Measurements from ENCODE around the gene SMC3. TPM values are rescaled to one million over a fixed set of nuclear protein-coding genes. Genes with fewer than 3 reads are reported as not detected.
A peak's percentile ranks its signal among the peaks of the same experiment; 100 is the strongest.

SMC3 gene
- polyA plus RNA-seq, 1 of the 3 experiments (the other 2 are of a cell fraction): 10.1 TPM

DNA sequence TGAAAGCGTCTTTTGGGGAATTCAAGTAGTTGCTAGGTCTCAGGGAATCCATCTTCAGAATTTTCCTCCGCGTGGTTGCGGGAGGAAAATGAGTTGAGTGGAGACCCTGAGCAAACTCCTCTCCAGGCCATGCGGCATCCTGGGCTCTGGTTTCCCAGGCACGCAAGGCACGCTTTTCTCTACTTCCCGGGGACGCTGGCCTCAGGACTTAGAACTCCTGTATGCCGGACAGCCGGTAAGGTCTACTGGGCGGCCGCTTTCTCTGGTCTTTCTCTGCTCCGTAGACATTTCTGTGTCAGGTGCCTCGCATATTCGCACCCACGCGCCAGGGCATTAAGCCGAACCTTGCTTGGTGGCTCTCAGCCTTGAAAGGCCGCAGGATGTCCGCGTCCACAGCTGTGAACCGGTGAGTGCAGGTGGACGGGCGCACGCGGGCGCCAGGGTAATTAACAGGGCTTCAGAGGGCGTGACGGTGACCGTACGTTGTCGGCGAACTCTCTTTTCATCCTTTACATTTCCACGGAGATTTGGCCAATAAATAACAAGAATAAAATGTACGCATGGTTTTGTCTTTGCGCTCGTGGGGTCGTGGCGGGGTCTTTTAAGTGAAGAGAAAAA is 75.6 kb downstream of the SMC3 start:
- Histone ChIP-seq H3K27me3 (ENCODE audit: insufficient read depth) (no peaks in the 10 kb centered on the region), H3K9me3 (no peaks in the 10 kb centered on the region), H3K4me1 (ENCODE audit: control insufficient read depth in 1 of 2, insufficient read depth in 2 of 2, low read depth in 1 of 2, low read length in 1 of 2) (peaks cover 0 to 26% of the 10 kb centered on the region in 2 experiments; a peak in 3 of 4 replicates), H3K27ac (ENCODE audit: low read depth in 2 of 2, low read length in 1 of 2) (no peak overlapping the region), H3F3A (replicated peaks; ENCODE audit: insufficient read depth) (peaks cover 9% of the 10 kb centered on the region), H3K79me2 (ENCODE audit: insufficient read depth) (no peaks in the 10 kb centered on the region), H2AFZ (ENCODE audit: low read depth) (0 out of 2 replicates have a peak overlapping the region, but pooled peaks have one; percentile 79), H3K4me3 (ENCODE audit: low read depth in 2 of 2, low read length in 1 of 2) (peak overlapping the region; percentile 62 to 80), H3K9me2 (no peaks in the 10 kb centered on the region), H3K9ac (no peak overlapping the region), H3K4me2 (peak overlapping the region; percentile 90), H4K20me1 (ENCODE audit: insufficient read depth) (no peaks in the 10 kb centered on the region), H3K36me3 (replicated peaks in 1 of 2; ENCODE audit: control insufficient read depth in 1 of 2, insufficient read depth in 2 of 2, low read length in 1 of 2) (no peaks in the 10 kb centered on the region)
- CTCF ChIA-PET: interaction anchor here (1.1 to 2.7 kb wide), 5 partner anchors 8 to 32 kb away, joined by 3 to 13 read pairs (median 11); no protein-coding TSS in a partner anchor
- TF ChIP-seq JUND (IDR thresholded peaks at IDR 0.05) (no peak), EZH2phosphoT487 (IDR thresholded peaks at IDR 0.05; ENCODE audit: borderline replicate concordance, low read depth) (no peak), RCOR1 (IDR thresholded peaks at IDR 0.05; ENCODE audit: low read length) (no peak), TCF12 (IDR thresholded peaks at IDR 0.05) (no peak), CHD2 (IDR thresholded peaks at IDR 0.05; ENCODE audit: low read length, partially characterized antibody) (no peak), FOXJ3 (CRISPR knock-in tag; IDR thresholded peaks at IDR 0.05) (no peak), NFIC (IDR thresholded peaks at IDR 0.05; ENCODE audit: borderline replicate concordance) (no peak)
- TF ChIP-seq, protein P1, sequence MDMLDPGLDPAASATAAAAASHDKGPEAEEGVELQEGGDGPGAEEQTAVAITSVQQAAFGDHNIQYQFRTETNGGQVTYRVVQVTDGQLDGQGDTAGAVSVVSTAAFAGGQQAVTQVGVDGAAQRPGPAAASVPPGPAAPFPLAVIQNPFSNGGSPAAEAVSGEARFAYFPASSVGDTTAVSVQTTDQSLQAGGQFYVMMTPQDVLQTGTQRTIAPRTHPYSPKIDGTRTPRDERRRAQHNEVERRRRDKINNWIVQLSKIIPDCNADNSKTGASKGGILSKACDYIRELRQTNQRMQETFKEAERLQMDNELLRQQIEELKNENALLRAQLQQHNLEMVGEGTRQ (IDR thresholded peaks at IDR 0.05; ENCODE audit: borderline replicate concordance, low read depth, low read length): no peak
- DNase-seq: no peak
- POLR2A ChIA-PET: no interaction called here
- 90% methylated on average over 40 of the region's 40 CpGs for WGBS (ENCODE audit: low lambda C conversion rate)

DNA sequence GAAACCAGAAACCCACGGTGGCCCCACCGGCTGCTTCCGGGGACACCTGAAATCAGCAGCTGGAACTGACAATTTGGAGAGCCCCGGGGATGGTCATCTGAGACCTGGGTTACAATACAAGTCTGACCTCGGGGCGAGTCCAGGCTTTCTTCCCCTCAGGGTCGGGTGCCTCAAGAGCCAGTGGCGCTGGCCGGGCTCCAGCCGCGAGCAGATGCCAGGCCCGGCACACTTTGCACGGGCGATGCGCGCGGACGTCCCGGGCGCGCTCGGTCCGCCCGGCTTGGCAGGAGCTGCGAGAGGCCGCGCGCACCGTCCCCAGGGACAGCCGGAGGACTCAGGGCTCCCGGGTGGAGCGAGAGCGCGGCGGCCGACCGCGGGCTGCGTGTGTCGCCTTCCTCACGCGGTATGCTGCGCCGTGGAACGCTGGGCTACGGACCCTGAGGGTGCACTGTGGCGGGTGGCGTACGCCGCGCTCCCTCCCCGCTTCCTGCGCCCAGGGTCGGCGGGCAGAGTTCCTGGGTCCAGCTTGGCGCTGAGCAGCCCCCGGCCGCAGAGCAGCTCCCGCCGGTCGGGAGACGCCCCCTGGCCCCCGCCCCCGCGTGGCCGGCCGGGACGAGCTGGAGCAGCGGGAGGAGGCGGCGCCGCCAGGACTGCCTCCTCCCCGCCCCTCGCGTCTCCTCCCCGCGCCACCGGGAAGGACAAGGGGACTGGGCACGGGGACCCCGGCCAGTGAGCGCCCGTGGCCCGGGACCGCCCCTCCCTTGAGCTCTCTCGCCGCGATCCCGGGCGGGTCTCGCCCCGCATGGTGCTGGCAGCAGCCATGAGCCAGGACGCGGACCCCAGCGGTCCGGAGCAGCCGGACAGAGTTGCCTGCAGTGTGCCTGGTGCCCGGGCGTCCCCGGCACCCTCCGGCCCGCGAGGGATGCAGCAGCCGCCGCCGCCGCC is 76.4 kb downstream of the SMC3 start, which contains the start of gene RBM20:
TSS of gene RBM20 (plus strand) at position 684 of the 945 bp plus-strand sequence. CDS start at position 803, 119 bp downstream.
- peak within 1 kb of the TSS; percentile 62 to 80 for H3K4me3 ChIP-seq (ENCODE audit: low read depth in 2 of 2, low read length in 1 of 2)
- peak within 1 kb of the TSS; percentile 90 for H3K4me2 ChIP-seq
- no peaks in the 10 kb centered on the region for H4K20me1 ChIP-seq (ENCODE audit: insufficient read depth)
- peak within 1 kb of the TSS; percentile 82 for H2AFZ ChIP-seq (ENCODE audit: low read depth)
- no peaks in the 10 kb centered on the region for H3K9me3 ChIP-seq
- ChIA-PET POLR2A (interaction anchor here (0.5 to 1.1 kb wide), 2 partner anchors 19 to 29 kb away, joined by 4 to 5 read pairs; no protein-coding TSS in a partner anchor), CTCF (interaction anchor here (0.6 to 2.7 kb wide), 12 partner anchors 9 to 274 kb away, joined by 3 to 13 read pairs (median 5); no protein-coding TSS in a partner anchor)
- no peaks in the 10 kb centered on the region for H3K27me3 ChIP-seq (ENCODE audit: insufficient read depth)
- 31% methylated on average over 5 of the region's 106 CpGs for WGBS (ENCODE audit: low lambda C conversion rate)
- H3K4me1 ChIP-seq (ENCODE audit: control insufficient read depth in 1 of 2, insufficient read depth in 2 of 2, low read depth in 1 of 2, low read length in 1 of 2): peaks cover 4 to 26% of the 10 kb centered on the region in 2 experiments; a peak in 3 of 4 replicates
- no peaks in the 10 kb centered on the region for H3K36me3 ChIP-seq (replicated peaks in 1 of 2; ENCODE audit: control insufficient read depth in 1 of 2, insufficient read depth in 2 of 2, low read length in 1 of 2)
- no peaks in the 10 kb centered on the region for H3K9me2 ChIP-seq
- DNase-seq: peak; percentile 91
- peaks cover 15% of the 10 kb centered on the region for H3F3A ChIP-seq (replicated peaks; ENCODE audit: insufficient read depth)
- peak within 1 kb of the TSS; percentile 18; the same call in 1 of the 2 replicates for H3K9ac ChIP-seq
- H3K27ac ChIP-seq (ENCODE audit: low read depth in 2 of 2, low read length in 1 of 2): peak within 1 kb of the TSS in 1 of 2 experiments; percentile 76; a peak in 2 of 4 replicates
- no peaks in the 10 kb centered on the region for H3K79me2 ChIP-seq (ENCODE audit: insufficient read depth)
- no peak for TF ChIP-seq RAD21 (IDR thresholded peaks at IDR 0.05; ENCODE audit: low read length)
- TF ChIP-seq, protein P2, sequence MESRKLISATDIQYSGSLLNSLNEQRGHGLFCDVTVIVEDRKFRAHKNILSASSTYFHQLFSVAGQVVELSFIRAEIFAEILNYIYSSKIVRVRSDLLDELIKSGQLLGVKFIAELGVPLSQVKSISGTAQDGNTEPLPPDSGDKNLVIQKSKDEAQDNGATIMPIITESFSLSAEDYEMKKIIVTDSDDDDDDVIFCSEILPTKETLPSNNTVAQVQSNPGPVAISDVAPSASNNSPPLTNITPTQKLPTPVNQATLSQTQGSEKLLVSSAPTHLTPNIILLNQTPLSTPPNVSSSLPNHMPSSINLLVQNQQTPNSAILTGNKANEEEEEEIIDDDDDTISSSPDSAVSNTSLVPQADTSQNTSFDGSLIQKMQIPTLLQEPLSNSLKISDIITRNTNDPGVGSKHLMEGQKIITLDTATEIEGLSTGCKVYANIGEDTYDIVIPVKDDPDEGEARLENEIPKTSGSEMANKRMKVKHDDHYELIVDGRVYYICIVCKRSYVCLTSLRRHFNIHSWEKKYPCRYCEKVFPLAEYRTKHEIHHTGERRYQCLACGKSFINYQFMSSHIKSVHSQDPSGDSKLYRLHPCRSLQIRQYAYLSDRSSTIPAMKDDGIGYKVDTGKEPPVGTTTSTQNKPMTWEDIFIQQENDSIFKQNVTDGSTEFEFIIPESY (IDR thresholded peaks at IDR 0.05; ENCODE audit: borderline replicate concordance, low read depth): no peak
- TF ChIP-seq MXI1 (IDR thresholded peaks at IDR 0.05; ENCODE audit: low read depth, low read length): peak; percentile 51; the same call in 1 of the 2 replicates
- TF ChIP-seq GABPA (IDR thresholded peaks at IDR 0.05; ENCODE audit: low read depth): no peak
- TF ChIP-seq, protein P3, sequence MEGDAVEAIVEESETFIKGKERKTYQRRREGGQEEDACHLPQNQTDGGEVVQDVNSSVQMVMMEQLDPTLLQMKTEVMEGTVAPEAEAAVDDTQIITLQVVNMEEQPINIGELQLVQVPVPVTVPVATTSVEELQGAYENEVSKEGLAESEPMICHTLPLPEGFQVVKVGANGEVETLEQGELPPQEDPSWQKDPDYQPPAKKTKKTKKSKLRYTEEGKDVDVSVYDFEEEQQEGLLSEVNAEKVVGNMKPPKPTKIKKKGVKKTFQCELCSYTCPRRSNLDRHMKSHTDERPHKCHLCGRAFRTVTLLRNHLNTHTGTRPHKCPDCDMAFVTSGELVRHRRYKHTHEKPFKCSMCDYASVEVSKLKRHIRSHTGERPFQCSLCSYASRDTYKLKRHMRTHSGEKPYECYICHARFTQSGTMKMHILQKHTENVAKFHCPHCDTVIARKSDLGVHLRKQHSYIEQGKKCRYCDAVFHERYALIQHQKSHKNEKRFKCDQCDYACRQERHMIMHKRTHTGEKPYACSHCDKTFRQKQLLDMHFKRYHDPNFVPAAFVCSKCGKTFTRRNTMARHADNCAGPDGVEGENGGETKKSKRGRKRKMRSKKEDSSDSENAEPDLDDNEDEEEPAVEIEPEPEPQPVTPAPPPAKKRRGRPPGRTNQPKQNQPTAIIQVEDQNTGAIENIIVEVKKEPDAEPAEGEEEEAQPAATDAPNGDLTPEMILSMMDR (IDR thresholded peaks at IDR 0.05): 0 out of 2 replicates have a peak, but pooled peaks have one; percentile 14
- TF ChIP-seq YY1 (IDR thresholded peaks at IDR 0.05; ENCODE audit: low read depth): no peak

All from SK-N-SH (cell line).